Breast epithelium (tissue), 3 donors: ENCODE measurements around the gene HSPA12B.

Source experiments
- CTCF ChIP-seq, 3 donors: fragments of 450-650 bp; IDR thresholded peaks; one replicate each; pipeline ENCODE4 v1.5.1; 2016 to 2017; ENCODE audit warnings: antibody characterized with exemption in 3 of 3, mild to moderate bottlenecking in 3 of 3, moderate library complexity in 3 of 3
- POLR2A ChIP-seq: fragments of 450-650 bp; IDR thresholded peaks from one replicate; pipeline ENCODE4 v1.6.1; 2016; ENCODE audit warnings: antibody characterized with exemption, mild to moderate bottlenecking, moderate library complexity
- POLR2AphosphoS5 ChIP-seq, 3 donors: sonication (generic); formaldehyde crosslinking; IDR thresholded peaks; one replicate each; pipeline ENCODE4 v1.6.1; 2017; ENCODE audit warnings: antibody characterized with exemption in 3 of 3

GRCh38 chr20:3705491-3705969 lies 27.0 kb upstream of the HSPA12B start:
- TF ChIP-seq POLR2A: no peak
- no peak for TF ChIP-seq CTCF (IDR thresholded peaks at IDR 0.05)
- TF ChIP-seq POLR2AphosphoS5 (IDR thresholded peaks at IDR 0.05): no peak
